Body of pancreas (tissue), 4 donors: ENCODE data around the gene CDC14B.

Experiments used
- CTCF ChIP-seq, 7 experiments: fragments of 450-650 bp in 4 of 7; fragments of 200-600 bp in 3 of 7; sonication (generic) in 3 of 7; IDR thresholded peaks; one replicate each; pipeline ENCODE4 v1.5.1; 2016 to 2019; ENCODE audit warnings: antibody characterized with exemption in 7 of 7
- POLR2A ChIP-seq, 3 donors: fragments of 450-650 bp; IDR thresholded peaks; one replicate each; pipeline ENCODE4 v1.6.1; 2016; ENCODE audit warnings: antibody characterized with exemption in 3 of 3, mild to moderate bottlenecking in 2 of 3

GRCh38 chr9:96585426-96585825 lies 34.2 kb downstream of the CDC14B start:
- TF ChIP-seq CTCF (IDR thresholded peaks at IDR 0.05): no peak
- no peak for TF ChIP-seq POLR2A (IDR thresholded peaks at IDR 0.05)
